Measurements from ENCODE around the gene BCAP31.
"Not testable (repeated sequence)": the region's sequence is repeated elsewhere in the genome, so short reads cannot be mapped to it uniquely, and the experiment has no call there.

The BCAP31 gene

DNA sequence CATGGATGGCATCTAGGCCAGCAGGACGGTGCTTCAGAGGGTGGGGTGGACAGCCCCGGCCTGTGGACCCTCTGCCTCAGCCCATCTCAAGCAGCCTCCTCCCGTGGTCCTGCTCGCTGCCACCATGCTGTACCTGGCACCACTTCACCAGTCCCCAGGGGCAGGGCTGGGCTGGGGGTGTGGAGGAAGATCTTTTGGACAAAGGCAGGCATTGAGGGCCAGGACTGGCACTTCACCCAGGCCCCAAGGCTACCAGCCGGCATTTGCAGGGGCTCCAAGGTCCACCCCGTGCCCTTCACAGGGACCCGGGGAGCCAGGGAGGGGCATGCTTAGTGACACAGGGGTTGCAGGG lies 40.6 kb upstream of the BCAP31 start:
- no peak for TF ChIP-seq CTCF (conservative IDR thresholded peaks at IDR 0.05)
- peak overlapping the region; percentile 80 for H3K27ac ChIP-seq

GRCh38 chrX:153763989-153764755 lies 40.0 kb upstream of the BCAP31 start, which contains the start of gene PLXNB3:
Gene PLXNB3, plus strand, starts transcription at chrX:153764249. Its CDS starts 1,287 bp downstream, at chrX:153765536.
- peak within 1 kb of the TSS; percentile 80 for H3K27ac ChIP-seq
- peak; percentile 92 for TF ChIP-seq CTCF (conservative IDR thresholded peaks at IDR 0.05)

DNA sequence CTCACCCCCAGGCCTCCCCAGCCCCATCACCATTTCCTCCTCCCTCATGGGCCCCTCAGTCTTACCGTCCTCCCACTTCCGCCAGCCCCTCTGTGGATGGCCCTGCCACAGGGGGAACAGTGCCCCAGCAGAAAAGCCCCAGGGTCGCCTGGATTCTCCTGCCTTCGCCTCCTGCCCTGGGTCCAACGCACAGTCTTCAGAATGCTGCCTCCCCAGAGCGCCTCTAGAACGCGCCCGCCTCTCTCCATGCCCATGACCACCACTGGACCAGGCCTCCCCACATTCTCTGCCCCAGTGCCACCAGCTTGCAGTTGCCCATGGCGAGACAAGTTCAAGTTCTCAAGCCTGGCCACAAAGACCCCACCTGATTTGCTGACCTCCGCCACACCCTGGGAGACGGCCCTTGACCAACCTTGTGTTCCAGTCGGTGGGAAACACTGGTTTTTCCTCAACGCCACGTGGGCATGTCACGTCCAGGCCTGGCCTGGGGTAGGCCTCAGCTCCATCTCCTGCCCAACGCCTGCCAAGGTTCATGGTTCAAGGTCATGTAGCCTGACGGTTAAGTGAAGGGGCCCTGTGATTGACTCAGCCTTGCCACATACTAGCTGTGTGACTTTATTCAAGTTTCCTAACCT lies 39.2 kb upstream of the BCAP31 start:
- no peak for TF ChIP-seq CTCF (conservative IDR thresholded peaks at IDR 0.05)
- H3K27ac ChIP-seq = no peak overlapping the region

DNA sequence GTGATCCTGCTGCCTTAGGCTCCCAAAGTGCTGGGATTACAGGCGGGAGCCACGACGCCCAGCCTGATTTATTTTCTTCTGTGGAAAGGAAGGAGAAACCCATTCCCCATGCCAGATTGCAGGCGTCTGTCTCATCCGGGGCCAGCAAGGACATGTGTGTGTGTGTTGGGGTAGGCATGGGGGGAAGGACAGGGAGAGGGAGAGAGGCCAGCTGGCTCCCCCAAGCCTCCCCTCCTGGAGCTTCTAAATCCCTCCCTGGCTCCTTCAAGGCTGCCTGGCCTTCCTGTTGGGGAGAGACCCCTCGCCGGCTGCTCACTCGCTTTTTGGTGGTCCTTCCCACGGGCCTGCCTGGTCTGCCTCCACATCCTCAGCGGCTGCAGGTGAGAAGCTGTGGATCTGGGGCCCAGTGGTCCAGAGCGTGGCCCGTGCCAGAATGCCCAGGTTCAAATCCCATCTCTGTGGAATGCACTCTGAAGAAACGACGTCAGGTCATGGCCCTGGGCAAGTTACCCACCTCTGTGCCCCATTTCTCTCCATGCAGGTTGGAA lies 38.5 kb upstream of the BCAP31 start:
- no peak overlapping the region for H3K27ac ChIP-seq
- no peak for TF ChIP-seq CTCF (conservative IDR thresholded peaks at IDR 0.05)

- no peak for TF ChIP-seq CTCF (conservative IDR thresholded peaks at IDR 0.05)
- H3K27ac ChIP-seq = no peak overlapping the region
Measured at GRCh38 chrX:153761863-153762262, 37.7 kb upstream of the BCAP31 start.

DNA sequence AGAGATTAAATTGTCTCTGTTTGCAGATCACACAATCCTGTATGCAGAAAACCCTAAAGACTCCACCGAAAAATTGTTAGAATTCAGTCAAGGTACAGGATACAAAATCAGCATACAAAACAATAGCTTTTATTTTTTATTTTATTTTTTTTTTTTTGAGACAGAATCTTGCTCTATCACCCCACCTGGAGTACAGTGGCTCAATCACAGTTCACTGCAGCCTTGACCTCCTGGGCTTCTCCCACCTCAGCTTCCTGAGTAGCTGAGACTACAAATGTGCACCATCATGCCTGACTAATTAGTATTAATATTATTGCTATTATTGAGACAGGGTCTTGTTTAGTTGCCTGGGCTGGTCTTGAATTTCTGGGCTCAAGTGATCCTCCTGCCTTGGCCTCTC lies 30.9 kb upstream of the BCAP31 start:
- peak; percentile 14 for TF ChIP-seq CTCF (conservative IDR thresholded peaks at IDR 0.05)
- H3K27ac ChIP-seq = no peak overlapping the region

GRCh38 chrX:153750127-153750774 lies 26.1 kb upstream of the BCAP31 start:
- no peak for TF ChIP-seq CTCF (conservative IDR thresholded peaks at IDR 0.05)
- no peak overlapping the region for H3K27ac ChIP-seq

- not testable (repeated sequence) for H3K27ac ChIP-seq
Measured at GRCh38 chrX:153749017-153749416, 24.8 kb upstream of the BCAP31 start.

GRCh38 chrX:153746991-153747390 lies 22.8 kb upstream of the BCAP31 start:
- not testable (repeated sequence) for H3K27ac ChIP-seq
